Muscle layer of duodenum (tissue), 2 donors: ENCODE data around the gene SULF2.

Experiments used
- H3K27ac ChIP-seq: one replicate; pipeline ENCODE4 v1.7.0; 2013; ENCODE audit warnings: mild to moderate bottlenecking, low read length
- H3K27me3 ChIP-seq: one replicate; pipeline ENCODE4 v1.7.0; 2013; ENCODE audit warnings: low read depth, mild to moderate bottlenecking, control low read depth, low read length
- H3K36me3 ChIP-seq, 2 donors: one replicate each; pipeline ENCODE4 v1.7.0; 2013; ENCODE audit warnings: low read length in 2 of 2, control low read depth in 1 of 2, mild to moderate bottlenecking in 1 of 2; ENCODE audit not compliant: insufficient read depth in 2 of 2, control insufficient read depth in 1 of 2
- H3K4me1 ChIP-seq, 2 donors: one replicate each; pipeline ENCODE4 v1.7.0; 2013; ENCODE audit warnings: low read length in 2 of 2, mild to moderate bottlenecking in 2 of 2, control low read depth in 1 of 2, moderate library complexity in 1 of 2; ENCODE audit not compliant: insufficient read depth in 2 of 2, control insufficient read depth in 1 of 2
- H3K4me3 ChIP-seq, 2 donors: one replicate each; pipeline ENCODE4 v1.7.0; 2013; ENCODE audit warnings: low read length in 2 of 2, low read depth in 1 of 2, mild to moderate bottlenecking in 1 of 2
- H3K9me3 ChIP-seq, 2 donors: one replicate each; pipeline ENCODE4 v1.7.0; 2013; ENCODE audit warnings: low read length in 2 of 2, control low read depth in 1 of 2, mild to moderate bottlenecking in 1 of 2; ENCODE audit not compliant: control insufficient read depth in 1 of 2
- donor health status: healthy.

SULF2 gene

DNA sequence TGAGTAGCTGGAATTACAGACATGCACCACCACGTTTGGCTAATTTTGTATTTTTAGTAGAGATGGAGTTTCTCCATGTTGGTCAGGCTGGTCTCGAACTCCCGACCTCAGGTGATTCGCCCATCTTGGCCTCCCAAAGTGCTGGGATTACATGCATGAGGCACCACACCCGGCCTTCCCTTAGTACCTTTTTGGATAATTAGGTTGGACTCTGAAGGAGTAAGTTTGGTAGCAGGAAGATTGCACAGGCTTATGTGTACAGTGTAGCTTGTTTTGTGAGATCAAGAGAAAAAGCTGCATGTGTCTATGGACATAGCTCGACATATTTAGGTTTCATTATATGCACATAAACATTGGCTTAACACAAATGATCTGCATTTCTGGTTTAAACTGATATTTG lies 166.8 kb downstream of the SULF2 start:
- Histone ChIP-seq H3K27me3 (no peaks in the 10 kb centered on the region), H3K9me3 (no peaks in the 10 kb centered on the region), H3K4me1 (peaks cover 0 to 9% of the 10 kb centered on the region in 2 donors), H3K4me3 (no peak overlapping the region), H3K27ac (no peak overlapping the region), H3K36me3 (peaks cover 0 to 5% of the 10 kb centered on the region in 2 donors)

- Histone ChIP-seq H3K9me3 (no peaks in the 10 kb centered on the region), H3K4me3 (no peak overlapping the region), H3K36me3 (no peaks in the 10 kb centered on the region), H3K27ac (no peak overlapping the region), H3K27me3 (no peaks in the 10 kb centered on the region), H3K4me1 (peaks cover 3 to 10% of the 10 kb centered on the region in 2 donors)
Measured at GRCh38 chr20:47614703-47615309, 170.5 kb downstream of the SULF2 start.

DNA sequence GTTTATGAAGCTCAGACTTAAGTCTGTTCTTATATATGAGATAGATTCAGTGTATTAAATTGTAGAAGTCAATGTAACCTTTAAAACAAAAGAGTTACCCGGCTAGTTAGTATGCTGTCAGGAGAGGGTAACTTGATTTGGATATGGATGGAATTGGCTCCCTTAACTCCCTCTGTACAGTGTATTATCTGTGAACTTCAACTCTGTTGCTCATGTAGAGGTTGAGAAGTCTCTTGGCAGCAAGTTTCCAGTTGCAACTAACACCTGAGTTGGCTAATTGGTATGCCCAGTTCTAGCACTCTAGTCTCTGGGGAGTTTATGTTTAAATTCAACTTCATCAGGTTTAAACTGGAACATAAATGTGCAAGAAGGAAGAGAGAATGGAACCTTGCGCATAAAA lies 172.6 kb downstream of the SULF2 start:
- H3K4me3 ChIP-seq, result no peak overlapping the region
- no peaks in the 10 kb centered on the region for H3K27me3 ChIP-seq
- H3K9me3 ChIP-seq, result no peaks in the 10 kb centered on the region
- no peak overlapping the region for H3K27ac ChIP-seq
- H3K4me1 ChIP-seq, result peaks cover 3 to 10% of the 10 kb centered on the region in 2 donors
- no peaks in the 10 kb centered on the region for H3K36me3 ChIP-seq

GRCh38 chr20:47611785-47612184 lies 173.5 kb downstream of the SULF2 start:
- no peak overlapping the region for H3K27ac ChIP-seq
- H3K27me3 ChIP-seq, result no peaks in the 10 kb centered on the region
- no peaks in the 10 kb centered on the region for H3K9me3 ChIP-seq
- peaks cover 3 to 10% of the 10 kb centered on the region in 2 donors for H3K4me1 ChIP-seq
- no peaks in the 10 kb centered on the region for H3K36me3 ChIP-seq
- no peak overlapping the region for H3K4me3 ChIP-seq

GRCh38 chr20:47610945-47611250 lies 174.4 kb downstream of the SULF2 start:
- no peaks in the 10 kb centered on the region for H3K9me3 ChIP-seq
- no peak overlapping the region for H3K4me3 ChIP-seq
- peak overlapping the region; percentile 56 for H3K27ac ChIP-seq
- H3K4me1 ChIP-seq, result peaks cover 3 to 10% of the 10 kb centered on the region in 2 donors
- H3K27me3 ChIP-seq, result no peaks in the 10 kb centered on the region
- peaks cover 0 to 2% of the 10 kb centered on the region in 2 donors for H3K36me3 ChIP-seq

- Histone ChIP-seq H3K36me3 (peaks cover 0 to 2% of the 10 kb centered on the region in 2 donors), H3K9me3 (no peaks in the 10 kb centered on the region), H3K4me3 (no peak overlapping the region), H3K27me3 (no peaks in the 10 kb centered on the region), H3K27ac (peak overlapping the region; percentile 56), H3K4me1 (peaks cover 3 to 10% of the 10 kb centered on the region in 2 donors)
Measured at GRCh38 chr20:47610247-47610944, 174.9 kb downstream of the SULF2 start.

DNA sequence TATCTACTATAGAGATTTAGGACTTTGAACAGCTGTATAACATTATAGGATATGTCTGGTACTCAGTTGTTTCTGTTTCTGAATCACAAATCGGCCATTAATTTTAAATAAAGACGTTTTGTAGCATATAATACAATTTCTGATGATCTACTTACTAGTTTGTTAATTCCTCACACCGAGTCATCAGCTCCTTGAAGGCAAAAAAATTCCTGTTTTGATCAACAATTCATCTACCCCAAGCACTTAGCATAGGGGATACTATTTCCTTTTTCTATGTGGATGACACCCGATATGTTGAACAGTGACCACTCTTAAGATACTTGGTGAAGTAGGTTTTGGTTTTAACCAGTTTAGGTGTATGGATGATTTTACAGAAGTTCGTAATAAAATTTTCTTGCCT lies 176.3 kb downstream of the SULF2 start:
- Histone ChIP-seq H3K4me3 (no peak overlapping the region), H3K27me3 (no peaks in the 10 kb centered on the region), H3K27ac (no peak overlapping the region), H3K36me3 (peaks cover 0 to 2% of the 10 kb centered on the region in 2 donors), H3K9me3 (no peaks in the 10 kb centered on the region), H3K4me1 (peaks cover 3 to 10% of the 10 kb centered on the region in 2 donors)
